DOHH2 (cell line): ENCODE data around the gene OR4S1.
"Not testable (repeated sequence)": the region's sequence is repeated elsewhere in the genome, so short reads cannot be mapped to it uniquely, and the experiment has no call there.

Experiments used
- H3F3A ChIP-seq: fragments of 200-600 bp; sonication (generic), shearing (Covaris generic); 2 replicates; pipeline ENCODE4 v1.6.0; 2016; ENCODE audit warnings: antibody characterized with exemption, mild to moderate bottlenecking; ENCODE audit not compliant: control insufficient read depth, insufficient read depth
- H3K27ac ChIP-seq: fragments of 200-600 bp; sonication (generic); 2 replicates; pipeline ENCODE4 v1.5.1; 2014; ENCODE audit warnings: low read depth, mild to moderate bottlenecking, low read length, moderate library complexity
- H3K27me3 ChIP-seq: fragments of 200-600 bp; sonication (generic); 2 replicates; pipeline ENCODE4 v1.6.1; 2014; ENCODE audit warnings: mild to moderate bottlenecking, low read length, mixed read lengths; ENCODE audit not compliant: control insufficient read depth
- H3K36me3 ChIP-seq: fragments of 200-600 bp; sonication (generic); 2 replicates; pipeline ENCODE4 v1.6.1; 2014; ENCODE audit warnings: mild to moderate bottlenecking, low read length, moderate library complexity, mixed read lengths; ENCODE audit not compliant: control insufficient read depth
- H3K4me1 ChIP-seq: fragments of 200-600 bp; sonication (generic); 2 replicates; pipeline ENCODE4 v1.6.1; 2014; ENCODE audit warnings: mild to moderate bottlenecking, low read length, mixed read lengths; ENCODE audit not compliant: control insufficient read depth
- H3K4me2 ChIP-seq: fragments of 200-600 bp; sonication (generic); 2 replicates; pipeline ENCODE4 v1.6.0; 2014; ENCODE audit warnings: mild to moderate bottlenecking, low read length, moderate library complexity
- H3K4me3 ChIP-seq: fragments of 200-600 bp; sonication (generic); 2 replicates; pipeline ENCODE4 v1.5.1; 2014; ENCODE audit warnings: mild to moderate bottlenecking, low read length, mixed read lengths
- H3K79me2 ChIP-seq: fragments of 200-600 bp; sonication (generic); 2 replicates; pipeline ENCODE4 v1.6.1; 2014; ENCODE audit warnings: mild to moderate bottlenecking, low read length, mixed read lengths; ENCODE audit not compliant: control insufficient read depth
- H3K9me2 ChIP-seq: fragments of 200-600 bp; sonication (generic); replicated peaks from 2 replicates; pipeline ENCODE4 v1.6.1; 2014; ENCODE audit warnings: mild to moderate bottlenecking, low read length, mixed read lengths; ENCODE audit not compliant: control insufficient read depth
- H3K9me3 ChIP-seq: fragments of 200-600 bp; sonication (generic); 2 replicates; pipeline ENCODE4 v1.6.1; 2014; ENCODE audit warnings: antibody characterized with exemption, low read length, mixed read lengths; ENCODE audit not compliant: control insufficient read depth, insufficient read depth
- H4K20me1 ChIP-seq: fragments of 200-600 bp; sonication (generic); 2 replicates; pipeline ENCODE4 v1.6.0; 2014; ENCODE audit warnings: low read depth, mild to moderate bottlenecking, antibody characterized with exemption, low read length, moderate library complexity; ENCODE audit not compliant: control insufficient read depth, insufficient read depth
- EZH2phosphoT487 ChIP-seq: fragments of 200-600 bp; sonication (generic); IDR thresholded peaks from 2 replicates; pipeline ENCODE4 v1.6.1; 2017; ENCODE audit warnings: borderline replicate concordance, mild to moderate bottlenecking, antibody characterized with exemption, low read length, moderate library complexity, mixed read lengths
- TF ChIP-seq, protein P1 (sequence below): fragments of 200-600 bp; sonication (generic); IDR thresholded peaks from one replicate; pipeline ENCODE4 v1.5.1; 2014; ENCODE audit warnings: antibody characterized with exemption, mild to moderate bottlenecking, low read depth, low read length; ENCODE audit not compliant: poor library complexity, severe bottlenecking

Gene OR4S1

DNA sequence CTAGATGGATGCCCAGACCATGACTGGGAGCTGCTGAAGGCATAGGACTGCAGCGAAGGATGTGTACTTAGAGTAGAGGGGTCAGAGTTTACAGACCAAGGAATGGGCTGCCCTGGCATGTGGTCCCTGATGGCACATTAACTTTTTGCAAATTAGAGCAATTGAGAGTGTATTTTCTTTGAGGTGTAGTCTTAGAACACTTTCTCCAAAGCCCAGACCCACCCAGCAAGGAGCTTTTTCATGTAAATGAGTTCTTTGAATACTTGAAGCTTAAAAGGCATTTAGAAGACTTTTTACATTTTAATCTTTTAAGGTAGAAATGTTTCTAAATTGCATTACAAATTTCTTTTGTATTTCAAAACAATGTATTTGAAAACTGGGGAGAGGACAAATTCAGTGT, 33.4 kb upstream of the OR4S1 start:
- Histone ChIP-seq H3K9me2 (no peaks in the 10 kb centered on the region), H3K36me3 (no peaks in the 10 kb centered on the region), H3F3A (no peaks in the 10 kb centered on the region), H3K27me3 (no peaks in the 10 kb centered on the region), H3K4me2 (no peak overlapping the region), H3K4me3 (no peak overlapping the region), H3K9me3 (no peaks in the 10 kb centered on the region), H3K4me1 (no peaks in the 10 kb centered on the region), H3K79me2 (no peaks in the 10 kb centered on the region), H3K27ac (no peak overlapping the region), H4K20me1 (no peaks in the 10 kb centered on the region)
- TF ChIP-seq, protein P1, sequence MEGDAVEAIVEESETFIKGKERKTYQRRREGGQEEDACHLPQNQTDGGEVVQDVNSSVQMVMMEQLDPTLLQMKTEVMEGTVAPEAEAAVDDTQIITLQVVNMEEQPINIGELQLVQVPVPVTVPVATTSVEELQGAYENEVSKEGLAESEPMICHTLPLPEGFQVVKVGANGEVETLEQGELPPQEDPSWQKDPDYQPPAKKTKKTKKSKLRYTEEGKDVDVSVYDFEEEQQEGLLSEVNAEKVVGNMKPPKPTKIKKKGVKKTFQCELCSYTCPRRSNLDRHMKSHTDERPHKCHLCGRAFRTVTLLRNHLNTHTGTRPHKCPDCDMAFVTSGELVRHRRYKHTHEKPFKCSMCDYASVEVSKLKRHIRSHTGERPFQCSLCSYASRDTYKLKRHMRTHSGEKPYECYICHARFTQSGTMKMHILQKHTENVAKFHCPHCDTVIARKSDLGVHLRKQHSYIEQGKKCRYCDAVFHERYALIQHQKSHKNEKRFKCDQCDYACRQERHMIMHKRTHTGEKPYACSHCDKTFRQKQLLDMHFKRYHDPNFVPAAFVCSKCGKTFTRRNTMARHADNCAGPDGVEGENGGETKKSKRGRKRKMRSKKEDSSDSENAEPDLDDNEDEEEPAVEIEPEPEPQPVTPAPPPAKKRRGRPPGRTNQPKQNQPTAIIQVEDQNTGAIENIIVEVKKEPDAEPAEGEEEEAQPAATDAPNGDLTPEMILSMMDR = no peak
- no peak for TF ChIP-seq EZH2phosphoT487

DNA sequence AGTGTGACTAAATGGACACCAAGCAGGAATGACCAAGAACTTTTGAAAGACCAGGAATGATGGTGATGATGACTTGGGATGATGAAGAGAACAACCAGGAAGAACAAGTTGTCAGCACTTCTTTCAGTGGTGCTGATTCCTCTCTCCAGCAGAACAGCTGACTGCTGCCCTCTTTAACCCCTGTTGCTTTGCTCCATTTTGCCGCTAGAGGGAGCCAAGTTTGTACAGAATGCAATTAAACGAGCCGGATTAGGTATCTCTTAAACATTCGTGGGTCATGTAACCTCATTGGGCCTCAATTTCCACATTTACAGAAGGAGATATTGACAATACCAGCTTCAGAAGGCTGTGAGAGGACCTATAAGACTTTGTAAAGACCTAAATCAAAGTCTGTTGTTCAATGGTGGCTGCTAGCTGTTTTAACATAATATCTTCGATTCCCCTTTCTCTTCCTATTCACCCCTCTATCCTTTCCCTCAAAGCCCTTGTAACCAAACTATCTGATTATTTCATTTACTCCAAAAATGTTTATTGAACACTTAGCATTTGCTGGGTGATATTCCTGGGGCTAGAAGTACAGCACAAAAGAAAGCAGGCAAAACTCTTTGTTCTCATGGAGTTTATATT, 1.9 kb downstream of the OR4S1 start:
- H3K4me1 ChIP-seq = no peaks in the 10 kb centered on the region
- no peak overlapping the region for H3K4me2 ChIP-seq
- H3K79me2 ChIP-seq = no peaks in the 10 kb centered on the region
- H3K9me2 ChIP-seq = no peaks in the 10 kb centered on the region
- no peaks in the 10 kb centered on the region for H3K36me3 ChIP-seq
- TF ChIP-seq, protein P1 = peak; percentile 94
- TF ChIP-seq EZH2phosphoT487 = no peak
- no peaks in the 10 kb centered on the region for H3F3A ChIP-seq
- no peaks in the 10 kb centered on the region for H4K20me1 ChIP-seq
- no peak overlapping the region for H3K27ac ChIP-seq
- no peaks in the 10 kb centered on the region for H3K27me3 ChIP-seq
- no peak overlapping the region for H3K4me3 ChIP-seq
- no peaks in the 10 kb centered on the region for H3K9me3 ChIP-seq

DNA sequence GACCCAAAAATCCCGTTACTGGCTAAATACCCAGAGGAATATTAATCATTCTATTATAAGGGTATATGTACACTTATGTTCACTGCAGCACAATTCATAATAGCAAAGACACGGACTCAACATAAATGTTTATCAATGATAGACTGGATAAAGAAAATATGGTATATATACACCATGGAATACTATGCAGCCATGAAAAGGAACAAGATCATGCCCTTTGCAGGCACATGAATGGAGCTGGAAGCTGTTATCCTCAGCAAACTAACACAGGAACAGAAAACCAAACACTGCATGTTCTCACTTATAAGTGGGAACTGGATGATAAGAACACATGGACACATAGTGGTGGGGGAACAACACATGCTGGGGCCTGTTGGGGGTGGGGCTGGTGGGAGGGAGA, 7.6 kb downstream of the OR4S1 start:
- H3K9me3 ChIP-seq, H3K4me1 ChIP-seq: not testable (repeated sequence)

DNA sequence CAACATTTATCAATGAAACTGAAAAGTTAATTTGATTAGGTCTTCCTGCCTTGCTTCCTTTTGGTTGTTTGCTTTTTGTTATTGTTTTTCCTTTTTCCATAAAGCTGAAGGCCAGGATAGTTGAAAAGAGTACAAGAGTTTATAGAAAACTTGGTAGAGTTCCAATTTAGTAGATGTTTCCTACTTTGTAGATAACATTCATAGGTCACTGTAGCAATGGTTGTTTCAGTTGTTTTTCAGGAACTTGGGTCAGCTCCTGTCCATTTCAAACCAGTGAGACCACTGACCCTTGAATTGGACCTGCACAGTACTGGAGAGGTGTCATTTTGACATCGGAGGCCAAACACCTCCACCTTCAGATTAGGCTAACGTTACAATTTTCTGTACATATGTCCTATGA, 13.8 kb downstream of the OR4S1 start:
- not testable (repeated sequence) for H3K27ac ChIP-seq, H3K4me1 ChIP-seq

More for the DNA sequence above, 7.6 kb downstream of the OR4S1 start:
- not testable (repeated sequence) for H3K79me2 ChIP-seq, H3K36me3 ChIP-seq, H3K27me3 ChIP-seq, H3K27ac ChIP-seq, H3F3A ChIP-seq, H3K4me2 ChIP-seq, H3K4me3 ChIP-seq, H3K9me2 ChIP-seq, H4K20me1 ChIP-seq

DNA sequence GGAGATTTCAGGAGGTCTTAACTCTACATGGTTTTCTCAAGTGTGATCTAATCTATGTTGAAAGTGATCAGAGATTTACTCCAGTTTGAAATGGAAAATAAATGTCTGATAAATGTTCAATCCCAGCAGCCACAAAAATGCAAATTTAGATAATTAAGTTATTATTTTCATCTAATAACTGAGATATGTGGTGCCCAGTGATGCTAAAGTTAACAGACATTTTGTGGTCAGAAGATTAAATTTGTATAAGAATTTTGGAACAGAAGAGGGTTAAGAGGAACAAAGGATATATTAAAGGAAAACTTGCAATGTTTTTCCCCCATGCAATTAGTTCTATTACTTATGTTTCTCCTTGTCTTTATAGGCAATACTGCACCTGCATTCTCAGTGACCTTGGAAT, 18.6 kb downstream of the OR4S1 start, which contains the start of gene OR4C3:
Gene OR4C3, plus strand, starts transcription at position 301 of the 400 bp plus-strand sequence. CDS start 102 bp downstream, outside the sequence.
- H3K79me2 ChIP-seq, H3K4me1 ChIP-seq, H3K4me2 ChIP-seq: not testable (repeated sequence)

More for the DNA sequence above, 13.8 kb downstream of the OR4S1 start:
- H3K79me2 ChIP-seq, H3K36me3 ChIP-seq, H3K9me2 ChIP-seq, H3K4me3 ChIP-seq, H3K4me2 ChIP-seq, H3K9me3 ChIP-seq, H3F3A ChIP-seq, H3K27me3 ChIP-seq, H4K20me1 ChIP-seq: not testable (repeated sequence)

More for the DNA sequence above, 18.6 kb downstream of the OR4S1 start, which contains the start of gene OR4C3:
- not testable (repeated sequence) for H3K36me3 ChIP-seq, H3K9me2 ChIP-seq, H3K9me3 ChIP-seq, H3K4me3 ChIP-seq, H4K20me1 ChIP-seq, H3K27me3 ChIP-seq, H3F3A ChIP-seq, H3K27ac ChIP-seq
